Right cardiac atrium (tissue), 5 donors: Measurements from ENCODE around the gene PM20D1. TPM values are rescaled to one million over a fixed set of nuclear protein-coding genes. Genes with fewer than 3 reads are reported as not detected.
"Not testable (repeated sequence)": the region's sequence is repeated elsewhere in the genome, so short reads cannot be mapped to it uniquely, and the experiment has no call there.

Experiments
- ATAC-seq, 2 donors: fragments of 200-7000 bp; cut with Tn5 transposase; one replicate each; pipeline versions ENCODE4 v1.8.0 to v1.9.1; 2020; ENCODE audit warnings: moderate library complexity in 2 of 2, mild to moderate bottlenecking in 1 of 2
- DNase-seq, 3 donors: peaks; one replicate each; pipeline ENCODE4 v3.0.0-alpha.2; 2020
- H3K27ac ChIP-seq: one replicate; pipeline ENCODE4 v1.5.1; 2013; ENCODE audit warnings: mild to moderate bottlenecking, low read length, control low read depth, moderate library complexity
- H3K27me3 ChIP-seq: one replicate; pipeline ENCODE4 v1.6.1; 2013; ENCODE audit not compliant: control insufficient read depth, insufficient read depth
- H3K4me1 ChIP-seq: one replicate; pipeline ENCODE4 v1.6.1; 2013; ENCODE audit warnings: low read length; ENCODE audit not compliant: control insufficient read depth, insufficient read depth
- H3K4me3 ChIP-seq: one replicate; pipeline ENCODE4 v1.5.1; 2013; ENCODE audit warnings: low read length, control low read depth
- H3K9me3 ChIP-seq: one replicate; pipeline ENCODE4 v1.6.1; 2013; ENCODE audit warnings: low read length; ENCODE audit not compliant: control insufficient read depth
- WGBS: extraction: QIAGEN DNeasy Blood & Tissue Kit; methylation state at CpG from one replicate; pipeline ENCODE4 v1.1.7; 2013; 5-methylcytosine and 5-hydroxymethylcytosine counted together
- intact Hi-C, 4 donors: fragments of 100-400 bp; cut with DNase I; formaldehyde crosslinking; loops; one replicate each; pipeline versions ENCODE4 v1.11.0 to v1.14.0; 2022 to 2023
- polyA plus RNA-seq: library from polyadenylated mRNA; stranded (reverse); fragments of 200-250 nt; gene quantifications from one replicate; pipeline ENCODE4 v1.2.3, GENCODE V29; 2013
- total RNA-seq, 4 donors: library from RNA; stranded (reverse); fragmentation: NEBNext Ultra II Directional; extraction: Animal tissue kit (Norgen Biotek cat#: 25700); gene quantifications; one replicate each; pipeline ENCODE4 v1.2.1, GENCODE V29; 2021
- donor health status: healthy with polysubstance abuse.
- donor health status: DM: no; HTN: yes; CAD: no.
- donor health status: DM: no; HTN: no; CAD: no.
- donor health status: DM: no; HTN: yes; CAD: no; lungs with severe emphysema.
- donor health status: DM: yes; HTN: yes; CAD: no.

Gene PM20D1
- total and polyA plus RNA-seq, 5 donors: 0.64 to 2.2 (median 1.0) TPM

- Histone ChIP-seq H3K4me3 (no peak overlapping the region), H3K27me3 (no peaks in the 10 kb centered on the region), H3K27ac (peak overlapping the region; percentile 25), H3K4me1 (peaks cover 5% of the 10 kb centered on the region), H3K9me3 (no peaks in the 10 kb centered on the region)
- intact Hi-C loops: no loop called here
- 65% methylated on average over 4 of the region's 4 CpGs for WGBS
- ATAC-seq: no peak
- no peak for DNase-seq
These were observed 9.6 kb downstream of the PM20D1 start for GRCh38 chr1:205840146-205840923.

GRCh38 chr1:205837382-205837970, 12.5 kb downstream of the PM20D1 start:
- intact Hi-C loops: no loop called here

GRCh38 chr1:205834751-205835150, 15.2 kb downstream of the PM20D1 start:
- Histone ChIP-seq H3K4me1 (peaks cover 3% of the 10 kb centered on the region), H3K4me3 (no peak overlapping the region), H3K9me3 (no peaks in the 10 kb centered on the region), H3K27ac (no peak overlapping the region), H3K27me3 (no peaks in the 10 kb centered on the region)
- intact Hi-C loops: no loop called here
- DNase-seq: no peak
- ATAC-seq: no peak
- 89% methylated on average over 4 of the region's 4 CpGs for WGBS

More at GRCh38 chr1:205837382-205837970, 12.5 kb downstream of the PM20D1 start:
- no peaks in the 10 kb centered on the region for H3K9me3 ChIP-seq
- no peaks in the 10 kb centered on the region for H3K27me3 ChIP-seq
- H3K27ac ChIP-seq: no peak overlapping the region
- peaks cover 3% of the 10 kb centered on the region for H3K4me1 ChIP-seq
- DNase-seq (no peak), ATAC-seq (no peak)
- no peak overlapping the region for H3K4me3 ChIP-seq
- 85% methylated on average over 7 of the region's 7 CpGs for WGBS

GRCh38 chr1:205832326-205832751, 17.6 kb downstream of the PM20D1 start:
- WGBS: 59% methylated on average over 6 of the region's 6 CpGs
- Histone ChIP-seq H3K27ac (no peak overlapping the region), H3K27me3 (no peaks in the 10 kb centered on the region), H3K4me3 (no peak overlapping the region), H3K9me3 (no peaks in the 10 kb centered on the region), H3K4me1 (peaks cover 3% of the 10 kb centered on the region)
- intact Hi-C loops: no loop called here
- ATAC-seq: no peak
- DNase-seq: peak in 1 of 3 donors; percentile 32

- Histone ChIP-seq H3K4me1 (peaks cover 12% of the 10 kb centered on the region), H3K27me3 (no peaks in the 10 kb centered on the region), H3K27ac (peak overlapping the region; percentile 98), H3K9me3 (no peaks in the 10 kb centered on the region), H3K4me3 (no peak overlapping the region)
- 29% methylated on average over 1 of the region's 1 CpG for WGBS
- intact Hi-C loops: no loop called here
- DNase-seq: no peak
- ATAC-seq: peak; percentile 44 to 68
These were observed 22.3 kb downstream of the PM20D1 start for GRCh38 chr1:205827623-205828022.

- intact Hi-C loops: no loop called here
- no peak overlapping the region for H3K4me3 ChIP-seq
- DNase-seq (no peak), ATAC-seq (no peak)
- H3K27ac ChIP-seq: peak overlapping the region; percentile 98
- WGBS: 38% methylated on average over 3 of the region's 3 CpGs
- peaks cover 9% of the 10 kb centered on the region for H3K4me1 ChIP-seq
- no peaks in the 10 kb centered on the region for H3K9me3 ChIP-seq
- no peaks in the 10 kb centered on the region for H3K27me3 ChIP-seq
These were observed 22.9 kb downstream of the PM20D1 start for GRCh38 chr1:205826995-205827394.

- no peak overlapping the region for H3K4me3 ChIP-seq
- H3K9me3 ChIP-seq: no peaks in the 10 kb centered on the region
- H3K27me3 ChIP-seq: no peaks in the 10 kb centered on the region
- H3K4me1 ChIP-seq: peaks cover 9% of the 10 kb centered on the region
- ATAC-seq: peak; percentile 82
- peak overlapping the region; percentile 98 for H3K27ac ChIP-seq
- intact Hi-C loops: no loop called here
- 44% methylated on average over 8 of the region's 8 CpGs for WGBS
- DNase-seq: peak in 1 of 3 donors; percentile 53
These were observed 23.7 kb downstream of the PM20D1 start for GRCh38 chr1:205826016-205826806.

- Histone ChIP-seq H3K27ac (no peak overlapping the region), H3K4me3 (no peak overlapping the region), H3K9me3 (no peaks in the 10 kb centered on the region), H3K4me1 (peaks cover 9% of the 10 kb centered on the region), H3K27me3 (no peaks in the 10 kb centered on the region)
- intact Hi-C loops: no loop called here
- DNase-seq (no peak), ATAC-seq (no peak)
- WGBS: 98% methylated on average over 5 of the region's 5 CpGs
These were observed 25.8 kb downstream of the PM20D1 start for GRCh38 chr1:205824180-205824579.

- intact Hi-C loops, ATAC-seq, DNase-seq, H3K4me3 ChIP-seq, H3K27me3 ChIP-seq, H3K9me3 ChIP-seq, H3K27ac ChIP-seq, H3K4me1 ChIP-seq: not testable (repeated sequence)
- WGBS: 91% methylated on average over 2 of the region's 2 CpGs
These were observed 26.7 kb downstream of the PM20D1 start for GRCh38 chr1:205823260-205823659.

GRCh38 chr1:205822397-205822796, 27.5 kb downstream of the PM20D1 start:
- Histone ChIP-seq H3K27me3 (no peaks in the 10 kb centered on the region), H3K4me3 (no peak overlapping the region), H3K27ac (no peak overlapping the region), H3K9me3 (no peaks in the 10 kb centered on the region), H3K4me1 (peaks cover 9% of the 10 kb centered on the region)
- DNase-seq (no peak), ATAC-seq (no peak)
- WGBS: 92% methylated on average over 2 of the region's 2 CpGs
- intact Hi-C loops: no loop called here

- H3K27me3 ChIP-seq: no peaks in the 10 kb centered on the region
- 96% methylated on average over 3 of the region's 3 CpGs for WGBS
- no peaks in the 10 kb centered on the region for H3K9me3 ChIP-seq
- no peak overlapping the region for H3K4me3 ChIP-seq
- DNase-seq: no peak
- H3K4me1 ChIP-seq: peaks cover 2% of the 10 kb centered on the region
- H3K27ac ChIP-seq: no peak overlapping the region
- no peak for ATAC-seq
- intact Hi-C loops: loop anchor here in 1 of 4 donors (10.0 kb wide), 1 partner anchor 97 kb away; no protein-coding TSS in a partner anchor
These were observed 31.9 kb downstream of the PM20D1 start for GRCh38 chr1:205817988-205818387.
